ENCODE measurements around the gene KIF3A.

KIF3A gene

DNA sequence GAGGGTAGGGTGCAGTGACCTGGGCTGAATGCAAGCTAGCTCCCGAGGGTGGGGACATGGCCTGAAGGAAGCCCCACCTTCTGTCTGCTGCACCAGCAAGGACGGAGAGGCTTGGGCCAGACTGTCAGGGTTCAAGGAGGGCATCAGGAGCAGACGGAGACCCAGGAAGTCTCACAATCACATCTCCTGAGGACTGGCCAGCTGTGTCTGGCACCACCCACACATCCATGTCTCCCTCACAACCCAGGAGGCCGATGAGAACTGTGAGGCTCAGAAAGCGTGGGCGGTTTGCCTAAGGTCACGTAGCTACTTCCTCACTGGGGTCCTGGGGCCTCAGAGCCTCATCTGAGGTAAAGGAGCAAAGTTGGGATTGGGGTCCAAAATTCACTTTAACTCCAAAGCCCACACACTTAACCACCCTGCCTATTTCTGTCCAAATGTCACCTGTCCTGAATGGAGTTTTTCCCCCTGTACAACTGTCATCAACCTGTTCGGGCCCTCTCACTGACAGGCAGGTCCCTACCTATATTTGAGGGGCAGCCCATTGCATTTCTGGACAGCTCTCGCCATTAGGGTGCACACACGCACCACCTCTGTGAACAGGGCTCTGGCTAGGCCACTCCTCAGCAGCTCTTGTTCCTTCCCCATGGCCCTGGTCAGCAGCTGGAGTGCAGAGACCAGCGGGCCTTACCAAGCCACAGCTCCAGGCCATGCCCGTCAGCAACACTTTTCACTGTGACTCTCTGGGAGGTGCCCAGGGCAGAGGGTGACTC lies 75.9 kb downstream of the KIF3A start:
- DNase-seq, result no peak

DNA sequence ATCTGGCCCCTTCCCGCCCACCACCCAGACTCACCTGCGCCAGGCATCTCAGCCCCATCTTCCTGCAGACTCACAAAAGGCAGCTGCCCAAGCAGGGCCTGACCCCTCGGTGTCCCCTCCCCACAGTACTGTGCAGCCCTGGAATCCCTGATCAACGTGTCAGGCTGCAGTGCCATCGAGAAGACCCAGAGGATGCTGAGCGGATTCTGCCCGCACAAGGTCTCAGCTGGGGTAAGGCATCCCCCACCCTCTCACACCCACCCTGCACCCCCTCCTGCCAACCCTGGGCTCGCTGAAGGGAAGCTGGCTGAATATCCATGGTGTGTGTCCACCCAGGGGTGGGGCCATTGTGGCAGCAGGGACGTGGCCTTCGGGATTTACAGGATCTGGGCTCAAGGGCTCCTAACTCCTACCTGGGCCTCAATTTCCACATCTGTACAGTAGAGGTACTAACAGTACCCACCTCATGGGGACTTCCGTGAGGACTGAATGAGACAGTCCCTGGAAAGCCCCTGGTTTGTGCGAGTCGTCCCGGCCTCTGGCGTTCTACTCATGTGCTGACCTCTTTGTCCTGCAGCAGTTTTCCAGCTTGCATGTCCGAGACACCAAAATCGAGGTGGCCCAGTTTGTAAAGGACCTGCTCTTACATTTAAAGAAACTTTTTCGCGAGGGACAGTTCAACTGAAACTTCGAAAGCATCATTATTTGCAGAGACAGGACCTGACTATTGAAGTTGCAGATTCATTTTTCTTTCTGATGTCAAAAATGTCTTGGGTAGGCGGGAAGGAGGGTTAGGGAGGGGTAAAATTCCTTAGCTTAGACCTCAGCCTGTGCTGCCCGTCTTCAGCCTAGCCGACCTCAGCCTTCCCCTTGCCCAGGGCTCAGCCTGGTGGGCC lies 77.5 kb downstream of the KIF3A start:
- DNase-seq, result no peak

DNA sequence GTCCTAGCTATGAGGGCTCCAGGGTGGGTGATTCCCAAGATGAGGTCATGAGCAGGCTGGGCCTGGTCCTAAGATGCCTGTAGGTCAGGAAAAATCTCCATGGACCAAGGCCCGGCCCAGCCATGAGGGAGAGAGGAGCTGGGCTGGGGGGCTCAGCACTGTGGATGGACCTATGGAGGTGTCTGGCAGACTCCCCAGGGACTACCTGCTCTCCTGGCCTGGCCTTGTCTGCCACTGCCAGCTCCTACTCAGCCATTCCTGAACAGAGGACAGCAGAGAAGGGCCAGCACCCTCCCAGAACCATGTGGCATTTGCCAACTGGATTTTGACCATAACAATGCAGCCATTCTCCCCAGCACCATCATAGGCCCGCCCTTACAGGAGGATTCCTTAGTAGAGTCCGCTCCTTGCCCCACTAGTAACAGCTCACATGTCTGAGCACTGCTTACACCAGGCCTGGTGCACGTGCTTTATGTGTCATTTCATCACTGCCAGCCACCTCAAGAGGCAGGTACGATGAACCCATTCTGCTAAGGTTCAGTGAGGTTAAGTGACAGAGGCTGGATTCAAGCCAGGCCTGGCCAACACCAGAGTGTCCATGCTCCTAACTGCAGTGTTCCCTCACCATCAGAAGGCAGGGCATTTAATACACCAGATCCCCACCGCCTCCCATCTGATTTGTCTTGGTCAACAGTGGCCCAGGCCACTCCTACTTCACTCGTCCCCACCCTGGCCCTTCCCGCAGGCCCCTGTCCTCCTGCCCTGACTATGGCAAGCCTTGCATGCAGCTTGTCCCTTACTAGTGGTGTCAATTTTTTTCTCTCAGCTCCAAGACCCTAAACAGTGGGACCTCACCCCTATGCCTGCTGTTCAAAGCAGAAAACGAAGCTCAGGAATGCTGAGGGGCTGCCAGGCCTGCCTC lies 78.7 kb downstream of the KIF3A start:
- no peak for DNase-seq

DNA sequence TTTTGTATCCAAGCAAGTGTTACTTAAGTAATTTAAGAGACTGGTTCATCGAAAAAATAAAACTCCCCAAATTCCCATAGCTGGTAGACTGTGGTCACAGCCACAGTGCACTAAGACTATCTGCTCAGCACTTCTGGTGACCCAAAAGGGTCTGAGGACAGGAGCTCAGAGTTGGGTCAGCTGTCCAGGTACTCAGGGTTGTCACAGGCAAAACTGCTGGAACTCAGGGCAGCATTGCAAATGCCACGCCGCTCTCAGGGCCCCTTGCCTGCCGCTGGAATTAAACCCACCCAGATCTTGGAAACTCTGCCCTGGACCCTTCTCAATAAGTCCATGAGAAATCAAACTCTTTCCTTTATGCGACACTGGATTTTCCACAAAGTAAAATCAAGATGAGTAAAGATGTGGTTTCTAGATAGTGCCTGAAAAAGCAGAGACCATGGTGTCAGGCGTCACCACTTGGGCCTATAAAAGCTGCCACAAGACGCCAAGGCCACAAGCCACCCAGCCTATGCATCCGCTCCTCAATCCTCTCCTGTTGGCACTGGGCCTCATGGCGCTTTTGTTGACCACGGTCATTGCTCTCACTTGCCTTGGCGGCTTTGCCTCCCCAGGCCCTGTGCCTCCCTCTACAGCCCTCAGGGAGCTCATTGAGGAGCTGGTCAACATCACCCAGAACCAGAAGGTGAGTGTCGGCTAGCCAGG lies 79.5 kb downstream of the KIF3A start, which contains the start of gene IL13:
TSS of gene IL13 (plus strand) at position 498 of the 705 bp plus-strand sequence. CDS start at position 512, 14 bp downstream.
- DNase-seq, result no peak

DNA sequence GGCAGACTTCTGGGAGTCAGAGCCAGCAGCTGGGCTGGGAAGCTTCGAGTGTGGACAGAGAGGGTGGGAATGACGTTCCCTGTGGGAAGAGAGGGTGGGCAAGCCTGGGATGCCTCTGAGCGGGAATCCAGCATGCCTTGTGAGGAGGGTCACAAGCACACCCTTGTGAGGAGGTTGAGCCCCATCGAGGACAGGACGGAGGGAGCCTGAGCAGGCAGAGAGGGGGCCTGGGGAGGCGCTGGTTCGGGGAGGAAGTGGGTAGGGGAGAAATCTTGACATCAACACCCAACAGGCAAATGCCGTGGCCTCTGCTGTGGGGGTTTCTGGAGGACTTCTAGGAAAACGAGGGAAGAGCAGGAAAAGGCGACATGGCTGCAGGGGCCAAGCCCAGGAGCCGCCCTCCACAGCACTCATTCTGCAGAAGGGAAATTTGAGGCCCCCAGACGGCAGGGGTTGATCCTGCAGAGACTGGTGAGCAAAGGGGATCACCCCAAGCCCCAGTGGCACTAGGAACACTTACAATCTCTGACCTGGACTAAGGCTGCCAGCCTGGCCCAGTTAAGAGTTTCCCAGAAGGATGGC lies 80.5 kb downstream of the KIF3A start:
- DNase-seq, result no peak

DNA sequence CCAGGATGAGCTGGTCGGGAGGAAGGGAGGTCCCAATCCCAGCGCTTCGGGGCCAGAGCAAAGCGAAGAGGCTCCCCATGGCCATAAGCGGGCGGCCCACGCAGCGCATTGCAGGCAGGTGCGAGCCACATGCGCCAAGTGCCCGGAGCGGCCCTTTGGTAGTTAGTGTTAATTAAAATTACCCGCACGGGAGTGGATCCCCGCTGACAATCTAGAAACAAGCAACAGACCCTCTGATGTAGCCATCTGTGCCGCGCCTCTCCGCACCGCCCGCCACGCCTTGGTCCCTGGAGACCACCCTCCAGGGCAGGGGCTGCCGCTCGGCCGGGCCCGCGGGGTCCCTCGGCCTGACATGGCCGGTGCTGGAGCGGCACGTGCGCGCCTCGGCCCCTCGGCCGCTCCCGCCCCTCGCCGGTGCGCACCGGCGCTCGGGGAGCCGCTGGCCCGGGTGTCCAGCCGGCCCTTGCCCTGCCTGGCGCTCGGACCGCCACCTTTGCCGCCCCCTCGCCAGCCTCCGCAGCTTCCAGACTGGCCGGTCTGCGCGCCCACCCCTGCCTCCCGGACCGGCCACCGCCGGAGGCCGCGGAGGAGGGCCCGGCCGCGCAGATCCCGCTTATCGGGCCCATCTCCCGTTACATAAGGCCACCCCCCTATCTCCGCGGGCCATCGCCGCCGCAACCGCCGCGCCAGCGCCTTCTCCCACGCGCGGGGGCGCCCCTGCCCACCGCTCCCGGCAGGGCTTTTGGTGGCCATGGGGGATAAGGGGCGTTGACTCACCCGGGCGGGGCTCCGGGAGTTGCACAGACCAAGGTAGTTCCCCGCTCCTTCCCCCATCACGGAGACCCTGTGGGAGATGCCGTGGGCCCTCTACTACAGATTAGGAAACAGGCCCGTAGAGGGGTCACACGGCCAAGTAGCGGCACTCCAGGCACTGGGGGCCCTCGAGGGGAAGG lies 81.2 kb downstream of the KIF3A start:
- DNase-seq, result no peak

DNA sequence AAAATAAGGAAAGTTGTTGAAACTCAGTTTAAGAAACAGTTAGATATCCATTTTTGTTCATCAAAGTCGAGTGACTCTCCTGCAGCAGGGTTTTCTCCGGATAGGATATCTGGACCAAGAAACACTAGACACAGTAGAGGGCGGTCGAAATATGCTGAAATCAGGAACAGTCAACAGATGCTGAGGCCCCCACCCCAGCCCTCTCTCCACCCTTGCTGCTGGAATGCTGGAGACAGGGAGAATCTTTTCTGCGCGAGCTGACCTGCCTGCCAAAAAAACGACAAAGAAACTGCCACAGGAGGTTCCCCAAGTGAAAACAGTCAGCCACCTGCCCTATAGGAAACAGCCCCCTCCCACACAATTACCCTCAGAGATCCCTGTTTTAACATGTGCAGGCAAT lies 83.6 kb downstream of the KIF3A start:
- no peak for DNase-seq

DNA sequence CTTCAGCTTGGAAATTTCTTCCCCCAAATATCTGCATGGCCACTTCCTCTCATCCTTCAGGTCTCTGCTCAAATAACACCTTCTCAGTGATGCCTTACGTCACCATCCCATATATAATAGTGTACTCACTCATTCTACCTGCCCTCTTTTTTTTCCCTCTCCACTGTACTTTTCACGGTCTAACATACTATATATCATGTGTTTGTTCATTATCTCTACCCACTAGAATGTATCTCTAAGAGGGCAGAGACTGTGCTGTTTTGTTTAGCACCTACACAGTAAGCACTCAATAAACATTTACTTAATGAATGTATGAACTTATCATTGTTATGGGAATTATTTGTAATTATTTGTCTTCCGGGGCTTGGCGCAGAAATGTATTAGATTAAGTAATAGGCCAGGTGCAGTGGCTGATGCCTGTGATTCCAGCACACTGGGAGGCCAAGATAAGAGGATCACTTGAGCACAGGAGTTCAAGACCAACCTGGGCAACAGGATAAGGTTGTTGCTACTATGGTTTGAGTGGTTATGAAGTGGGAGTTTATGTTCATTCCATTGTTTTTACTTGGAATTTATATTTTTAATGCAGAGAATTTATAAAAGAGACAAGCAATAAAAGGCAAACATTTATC lies 85.4 kb downstream of the KIF3A start:
- no peak for DNase-seq

DNA sequence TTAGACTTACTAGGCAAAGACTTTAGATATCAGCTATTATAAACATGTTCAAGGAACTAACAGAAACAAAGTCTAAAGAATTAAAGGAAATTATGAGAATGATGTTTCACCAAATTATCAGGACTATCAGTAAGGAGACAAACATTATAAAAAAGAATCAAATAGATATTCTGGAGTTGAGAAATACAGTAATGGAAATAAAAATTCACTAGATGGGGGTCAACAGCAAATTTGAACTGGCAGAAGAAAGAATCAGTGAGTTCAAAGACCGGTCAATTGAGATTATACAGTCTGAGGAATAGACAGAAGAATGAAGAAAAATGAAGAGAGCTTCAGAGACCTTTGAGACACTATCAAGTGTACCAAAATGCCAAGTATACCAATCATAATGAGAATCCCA lies 89.0 kb downstream of the KIF3A start:
- DNase-seq, result no peak

DNA sequence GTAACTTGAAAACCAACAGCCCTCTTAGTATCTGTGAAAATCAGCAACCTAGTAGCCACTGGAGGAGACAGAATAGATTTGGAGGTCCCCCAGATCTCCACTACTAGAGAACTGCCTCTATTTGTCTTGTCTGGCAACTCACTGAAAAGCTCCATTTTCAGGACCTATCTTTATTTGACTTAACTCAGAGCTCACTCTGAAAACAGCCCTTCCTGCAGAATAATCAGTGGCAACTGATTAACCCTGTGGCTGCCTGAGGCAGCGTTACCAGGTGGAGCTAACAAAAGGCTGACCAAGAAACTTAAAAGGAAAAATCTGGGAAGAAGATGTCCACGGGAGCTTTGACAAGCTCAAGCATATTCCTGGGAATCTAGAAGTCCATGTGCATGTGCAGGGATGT lies 89.9 kb downstream of the KIF3A start:
- DNase-seq, result no peak

DNA sequence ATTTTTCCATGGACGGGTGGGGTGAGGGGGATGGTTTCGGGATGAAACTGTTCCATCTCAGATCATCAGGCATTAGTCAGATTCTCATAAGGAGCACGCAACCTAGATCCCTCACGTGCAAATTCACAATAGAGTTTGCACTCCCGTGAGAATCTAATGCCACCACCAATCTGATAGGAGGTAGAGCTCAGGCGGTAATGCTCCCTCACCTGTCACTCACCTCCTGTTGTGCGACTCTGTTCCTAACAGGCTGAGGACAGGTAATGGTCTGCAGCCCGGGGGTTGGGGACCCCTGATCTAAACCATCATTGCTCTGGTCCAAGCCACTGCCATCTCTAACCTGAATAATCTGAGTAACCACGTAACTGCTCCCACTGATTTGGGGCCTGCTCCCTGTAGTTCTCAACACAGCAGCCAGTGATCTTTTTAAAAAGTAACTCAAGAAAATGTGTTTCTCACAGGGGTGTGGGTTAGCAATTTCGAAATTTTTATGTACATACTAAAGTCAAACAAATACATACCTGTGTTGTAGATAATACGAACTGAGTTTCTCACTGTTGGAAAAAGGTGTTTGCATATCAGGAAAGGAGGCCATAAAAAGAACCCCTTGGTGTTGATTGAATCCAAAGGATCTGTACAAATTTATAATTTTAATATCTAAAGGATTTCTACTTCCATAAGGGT lies 90.6 kb downstream of the KIF3A start:
- no peak for DNase-seq

DNA sequence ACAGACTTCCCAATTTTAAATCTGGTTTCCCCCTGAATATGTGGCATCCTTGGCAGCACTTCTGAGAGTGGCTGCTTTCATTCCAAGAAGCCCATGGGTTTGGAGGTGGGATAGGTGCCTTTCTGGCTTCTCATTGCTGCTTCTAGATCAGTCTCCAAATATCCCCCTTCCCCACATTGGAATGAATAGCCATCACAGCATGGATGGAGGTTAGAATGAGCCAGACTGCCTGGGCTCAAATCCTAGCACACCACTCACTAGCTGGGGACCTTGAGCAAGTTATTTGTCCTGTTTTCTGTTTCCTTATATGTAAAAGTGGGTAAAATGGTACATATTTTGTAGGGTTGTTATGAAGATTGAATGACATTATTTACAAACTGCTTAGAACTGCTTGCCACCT lies 93.2 kb downstream of the KIF3A start:
- no peak for DNase-seq

Data from cortex of kidney (tissue), 1 donor.